ENCODE measurements around the gene HIVEP3.

The HIVEP3 gene

DNA sequence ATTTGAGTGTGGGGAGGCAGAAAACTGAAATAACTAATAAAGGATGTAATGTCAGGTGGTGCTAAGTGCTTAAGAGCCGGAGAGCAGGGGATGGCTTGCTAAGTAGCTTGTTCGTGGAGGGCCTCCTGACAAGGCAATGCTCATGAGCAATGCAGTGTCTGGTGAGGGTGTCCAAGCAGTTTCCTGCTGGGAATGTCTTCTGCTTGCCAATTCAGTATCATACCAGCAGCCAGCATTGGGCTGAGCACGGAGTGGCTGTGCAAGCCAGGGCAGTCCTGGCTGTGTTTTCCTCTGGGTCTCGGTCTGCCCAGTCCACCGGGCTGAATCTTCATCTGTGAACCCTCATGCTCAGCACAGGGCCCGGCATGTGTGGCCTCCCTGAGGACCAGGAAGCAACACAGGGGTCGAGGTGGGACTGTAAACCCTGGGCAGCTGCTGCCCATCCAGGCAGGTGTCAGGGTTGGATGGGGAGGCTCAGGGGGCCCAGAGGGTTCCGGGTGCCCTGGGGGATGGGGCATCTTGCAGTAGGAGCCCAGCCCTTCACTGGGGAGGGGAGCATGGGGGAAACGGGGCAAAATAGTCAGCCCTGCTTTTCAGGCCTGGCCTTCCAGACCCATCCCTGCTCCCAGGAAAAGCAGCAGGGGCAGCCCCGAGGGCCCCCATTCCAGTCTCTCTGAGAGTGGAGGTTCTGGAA lies 461.7 kb downstream of the HIVEP3 start:
- no peak for TF ChIP-seq FOXM1 (IDR thresholded peaks at IDR 0.05; ENCODE audit: borderline replicate concordance, low read depth)
- no peak for TF ChIP-seq CREB1 (IDR thresholded peaks at IDR 0.05; ENCODE audit: low read depth)
- no peak for TF ChIP-seq TEAD4 (IDR thresholded peaks at IDR 0.05)
- TF ChIP-seq, protein P1, sequence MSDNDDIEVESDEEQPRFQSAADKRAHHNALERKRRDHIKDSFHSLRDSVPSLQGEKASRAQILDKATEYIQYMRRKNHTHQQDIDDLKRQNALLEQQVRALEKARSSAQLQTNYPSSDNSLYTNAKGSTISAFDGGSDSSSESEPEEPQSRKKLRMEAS (IDR thresholded peaks at IDR 0.05): no peak
- TF ChIP-seq EP300 (IDR thresholded peaks at IDR 0.05; ENCODE audit: borderline replicate concordance): no peak
